PC-9 (cell line): ENCODE measurements around the gene FARP1.

Source experiments
- CTCF ChIP-seq: fragments of 200-600 bp; sonication (generic); conservative IDR thresholded peaks from 2 replicates; pipeline ENCODE4 v1.6.1; 2017; ENCODE audit warnings: mixed run types, antibody characterized with exemption, mild to moderate bottlenecking, moderate library complexity
- EZH2 ChIP-seq: fragments of 200-600 bp; sonication (generic); IDR thresholded peaks from 2 replicates; pipeline ENCODE4 v1.8.0; 2017; ENCODE audit warnings: antibody characterized with exemption, low read depth

- no peak for TF ChIP-seq CTCF
- no peak for TF ChIP-seq EZH2
These were observed 49.1 kb downstream of the FARP1 start for GRCh38 chr13:98192008-98192407.
